GM21576 (cell line): ENCODE data around the gene UBTD1.
"Not testable (repeated sequence)": the region's sequence is repeated elsewhere in the genome, so short reads cannot be mapped to it uniquely, and the experiment has no call there.

ENCODE experiments used
- ATAC-seq: cut with Tn5 transposase; IDR thresholded peaks from one replicate; pipeline ENCODE4 v1.9.1; 2021; ENCODE audit warnings: mild to moderate bottlenecking, moderate library complexity; ENCODE audit not compliant: unreplicated experiment

The UBTD1 gene

DNA sequence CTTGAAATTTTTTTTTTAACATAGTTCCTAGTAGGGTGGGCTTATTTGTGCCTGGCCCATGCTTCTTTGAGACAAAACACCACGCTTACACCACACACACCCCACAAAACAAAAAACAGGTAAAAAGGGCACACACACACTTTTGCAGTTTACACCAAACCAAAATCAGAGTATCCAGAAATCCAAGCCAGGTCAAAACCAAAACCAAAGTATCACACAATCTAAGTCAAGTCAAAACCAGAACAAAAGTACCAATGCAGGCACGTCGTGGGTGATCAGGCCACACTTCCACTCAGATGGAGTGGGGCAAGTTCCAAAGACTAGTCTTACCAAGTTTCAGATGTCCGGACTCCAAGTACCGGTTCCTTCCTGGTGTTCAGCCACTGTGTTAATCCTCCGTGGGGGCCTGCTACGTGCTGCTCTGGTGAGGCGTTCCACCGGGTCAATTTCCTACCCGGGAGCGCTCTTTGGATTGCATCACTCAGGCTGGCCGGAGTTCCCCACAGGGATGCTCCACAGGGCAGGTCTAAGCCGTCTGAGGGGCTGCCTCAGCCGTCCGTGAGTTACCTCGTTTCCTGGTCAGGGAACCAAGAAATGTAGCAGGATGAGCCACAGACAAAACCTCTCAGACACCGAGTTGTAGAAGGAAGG is 62.1 kb downstream of the UBTD1 start:
- ATAC-seq, result not testable (repeated sequence)

DNA sequence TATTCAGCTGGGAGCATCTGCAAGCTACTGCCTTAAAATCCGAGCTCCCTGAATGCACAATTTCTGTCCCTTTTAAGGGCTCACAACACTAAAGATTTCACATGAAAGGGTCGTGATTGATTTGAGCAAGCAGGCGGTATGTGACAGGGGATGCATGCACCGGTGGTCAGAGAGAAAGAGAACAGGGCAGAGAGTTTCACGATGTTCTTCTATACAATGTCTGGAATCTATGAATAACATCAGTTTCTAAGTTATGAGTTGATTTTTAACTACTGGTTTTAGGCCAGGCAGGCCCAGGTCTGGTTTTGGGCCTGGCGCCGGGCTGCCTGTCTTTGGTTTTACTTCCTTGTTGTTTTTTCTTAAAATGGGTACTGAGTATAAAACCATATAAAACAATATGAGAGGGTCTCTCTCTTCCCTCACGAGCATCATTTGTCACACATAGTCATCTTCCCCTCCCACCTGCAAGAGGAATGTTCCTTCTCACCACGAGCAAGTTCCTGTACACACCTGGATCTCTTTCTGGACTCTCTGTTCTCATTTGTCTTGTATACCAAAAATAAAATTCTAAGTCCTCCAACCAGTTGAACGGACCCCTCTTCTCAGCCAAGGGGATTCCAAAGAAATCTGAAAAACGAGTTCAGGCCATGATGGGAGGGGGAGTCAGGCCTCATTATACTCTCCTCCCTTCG is 62.8 kb downstream of the UBTD1 start:
- ATAC-seq, result not testable (repeated sequence)

DNA sequence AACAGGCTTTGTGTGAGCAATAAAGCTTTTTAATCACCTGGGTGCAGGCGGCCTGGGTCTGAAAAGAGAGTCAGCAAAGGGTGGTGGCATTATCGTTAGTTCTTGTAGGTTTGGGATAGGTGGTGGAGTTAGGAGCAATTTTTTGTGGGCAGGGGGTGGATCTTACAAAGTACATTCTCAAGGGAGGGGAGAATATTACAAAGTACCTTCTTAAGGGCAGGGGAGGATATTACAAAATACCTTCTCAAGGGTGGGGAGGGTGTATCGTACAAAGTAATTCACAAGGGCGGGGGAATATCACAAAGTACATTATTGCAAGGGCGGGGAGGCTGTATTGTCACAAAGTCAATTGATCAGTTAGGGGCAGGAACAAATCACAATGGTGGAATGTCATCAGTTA is 63.6 kb downstream of the UBTD1 start:
- ATAC-seq, result not testable (repeated sequence)

DNA sequence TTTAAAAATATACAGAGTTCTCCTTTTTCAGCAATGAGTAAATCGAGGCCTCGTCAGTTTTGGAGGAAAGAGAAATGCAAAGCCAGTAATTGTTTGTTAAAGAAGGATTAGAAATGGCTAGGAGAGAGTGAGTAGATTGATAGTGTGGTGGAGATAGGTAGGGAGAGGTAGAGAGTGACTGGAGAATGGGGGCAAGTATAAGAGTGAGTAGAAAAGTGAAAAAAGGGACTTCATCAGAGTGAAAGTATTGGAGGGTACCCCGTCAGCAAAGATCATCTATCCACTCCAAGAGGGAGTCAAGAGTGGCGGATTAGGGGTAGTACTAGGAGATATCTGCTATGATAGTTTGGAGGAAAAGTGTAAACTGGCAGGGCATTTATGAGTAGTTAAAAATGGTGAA is 64.6 kb downstream of the UBTD1 start:
- ATAC-seq, result no peak

DNA sequence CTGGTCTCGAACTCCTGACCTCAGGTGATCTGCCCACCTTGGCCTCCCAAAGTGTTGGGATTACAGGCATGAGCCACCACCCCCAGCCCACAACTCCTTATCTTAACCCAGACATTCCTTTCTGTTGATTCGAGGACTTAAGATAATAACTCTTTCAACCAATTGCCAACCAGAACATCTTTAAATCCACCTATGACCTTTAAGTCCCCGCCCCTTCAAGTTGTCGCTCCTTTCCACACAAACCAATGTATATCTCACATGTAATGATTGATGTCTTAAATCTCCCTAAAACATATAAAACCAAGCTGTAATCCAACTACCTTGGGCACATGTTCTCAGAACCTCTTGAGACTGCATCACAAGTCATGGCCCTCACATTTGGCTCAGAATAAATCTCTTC is 66.1 kb downstream of the UBTD1 start:
- no peak for ATAC-seq

DNA sequence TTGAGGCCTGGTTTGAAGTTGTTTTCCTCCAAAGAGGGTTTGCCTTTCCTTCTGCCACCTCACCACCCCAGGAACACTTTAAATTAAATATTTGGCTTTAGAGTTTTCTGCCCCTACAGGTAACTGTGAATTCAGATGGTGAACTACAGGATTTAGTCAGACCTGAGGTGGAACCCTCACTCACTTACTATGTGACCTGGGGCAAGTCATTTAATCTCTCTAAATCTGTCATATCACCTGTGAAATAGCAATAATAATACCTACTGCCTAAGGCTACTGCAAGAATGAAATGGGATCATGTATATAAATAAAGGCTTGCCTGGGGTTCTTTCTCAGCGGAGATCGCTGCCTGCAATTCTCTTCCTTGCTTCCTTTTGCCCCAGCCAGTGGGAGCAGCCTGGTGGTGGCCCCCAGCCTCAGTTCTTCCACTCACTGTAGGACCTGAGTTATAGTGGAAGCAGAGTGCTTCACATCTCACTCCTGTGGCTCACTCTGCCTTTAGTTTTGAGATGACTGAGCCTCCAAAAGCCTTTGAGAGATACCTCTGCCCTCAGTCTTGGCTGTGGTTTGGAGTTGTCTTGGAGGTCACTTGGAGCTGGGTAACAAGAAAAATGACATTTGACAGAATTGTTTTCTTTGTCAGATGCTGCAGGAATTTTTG is 67.7 kb downstream of the UBTD1 start:
- ATAC-seq, result no peak

DNA sequence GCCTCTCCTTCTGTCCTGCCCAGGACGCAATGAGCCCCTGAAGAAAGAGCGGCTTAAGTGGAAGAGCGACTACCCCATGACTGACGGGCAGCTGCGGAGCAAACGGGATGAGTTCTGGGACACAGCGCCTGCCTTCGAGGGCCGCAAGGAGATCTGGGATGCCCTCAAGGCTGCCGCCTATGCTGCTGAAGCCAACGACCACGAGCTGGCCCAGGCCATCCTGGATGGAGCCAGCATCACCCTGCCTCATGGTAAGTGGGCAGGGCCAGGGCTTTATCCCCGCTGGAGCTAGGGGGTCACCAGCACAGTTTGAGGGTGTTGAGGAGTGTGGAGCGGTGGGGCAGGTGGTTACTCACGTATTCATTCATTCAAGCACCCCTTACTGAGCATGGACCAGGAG is 69.2 kb downstream of the UBTD1 start:
- no peak for ATAC-seq

DNA sequence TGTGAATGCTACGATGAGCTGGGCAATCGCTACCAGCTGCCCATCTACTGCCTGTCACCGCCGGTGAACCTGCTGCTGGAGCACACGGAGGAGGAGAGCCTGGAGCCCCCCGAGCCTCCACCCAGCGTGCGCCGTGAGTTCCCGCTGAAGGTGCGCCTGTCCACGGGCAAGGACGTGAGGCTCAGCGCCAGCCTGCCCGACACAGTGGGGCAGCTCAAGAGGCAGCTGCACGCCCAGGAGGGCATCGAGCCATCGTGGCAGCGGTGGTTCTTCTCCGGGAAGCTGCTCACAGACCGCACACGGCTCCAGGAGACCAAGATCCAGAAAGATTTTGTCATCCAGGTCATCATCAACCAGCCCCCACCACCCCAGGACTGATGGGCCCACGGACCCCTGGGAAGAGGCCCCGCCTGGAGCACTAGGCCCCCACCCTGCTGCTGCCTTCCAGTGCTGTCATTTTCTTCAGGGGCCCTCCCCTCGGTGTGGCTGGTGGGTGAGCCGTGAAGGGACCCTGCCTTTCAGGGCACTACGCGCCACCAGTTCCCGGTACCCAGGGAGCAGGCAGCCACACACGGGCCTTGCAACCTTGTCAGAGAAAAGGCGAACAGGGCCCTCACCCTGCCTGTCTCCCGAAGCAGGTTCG is 71.5 kb downstream of the UBTD1 start:
- ATAC-seq, result no peak

DNA sequence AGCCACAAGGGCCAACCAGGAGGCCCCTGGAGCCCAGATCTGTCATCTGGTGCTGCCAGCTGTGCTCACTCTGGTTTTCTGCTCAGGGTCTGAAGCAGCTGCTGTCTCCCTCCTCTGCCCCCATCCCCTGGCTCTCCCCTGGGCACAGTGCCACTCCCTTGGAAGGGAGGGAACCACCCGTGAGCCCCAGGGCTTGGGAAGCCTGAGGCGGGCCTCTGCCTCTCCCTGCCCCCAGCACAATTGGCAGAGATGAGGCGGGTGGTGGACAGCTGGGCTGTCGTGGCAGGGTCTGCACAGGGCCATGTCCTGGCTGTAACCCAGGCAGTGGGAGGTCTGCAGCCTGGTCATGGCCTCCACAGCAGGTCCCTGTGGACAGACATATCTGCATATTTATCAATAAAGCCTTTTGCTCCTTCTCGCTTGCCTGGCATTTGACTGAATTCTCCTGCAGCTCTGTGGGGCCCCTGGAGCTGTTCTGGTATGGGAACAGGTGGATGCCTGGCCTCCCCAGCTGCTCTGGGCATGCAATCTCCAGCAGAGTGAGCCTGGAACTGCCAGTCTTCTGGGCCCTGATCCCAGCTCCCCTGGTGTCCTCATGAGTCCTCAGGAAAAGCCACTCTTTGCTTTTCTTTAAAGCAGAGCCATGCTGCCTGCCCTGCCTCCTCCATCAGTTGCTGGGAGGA is 72.2 kb downstream of the UBTD1 start:
- no peak for ATAC-seq

DNA sequence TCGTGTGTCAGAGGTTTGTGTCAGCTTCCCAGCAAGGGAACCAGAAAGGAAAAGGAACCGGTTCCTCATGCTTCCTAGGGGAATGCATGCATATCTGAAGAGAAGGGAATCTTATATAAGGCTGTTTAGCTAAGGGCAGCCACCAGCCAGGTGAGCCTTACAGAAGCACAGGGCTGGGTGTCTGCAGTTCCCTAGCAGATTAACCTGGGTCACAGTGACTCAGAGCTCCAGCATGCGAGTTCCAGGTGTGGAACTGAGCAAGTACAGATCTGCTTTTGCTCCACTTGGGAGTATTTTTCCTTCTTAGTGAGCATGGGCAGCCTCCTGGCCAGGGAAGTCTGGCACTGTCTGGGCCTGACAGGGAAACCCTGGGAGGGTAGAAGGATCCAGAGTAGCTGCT is 72.9 kb downstream of the UBTD1 start:
- no peak for ATAC-seq

DNA sequence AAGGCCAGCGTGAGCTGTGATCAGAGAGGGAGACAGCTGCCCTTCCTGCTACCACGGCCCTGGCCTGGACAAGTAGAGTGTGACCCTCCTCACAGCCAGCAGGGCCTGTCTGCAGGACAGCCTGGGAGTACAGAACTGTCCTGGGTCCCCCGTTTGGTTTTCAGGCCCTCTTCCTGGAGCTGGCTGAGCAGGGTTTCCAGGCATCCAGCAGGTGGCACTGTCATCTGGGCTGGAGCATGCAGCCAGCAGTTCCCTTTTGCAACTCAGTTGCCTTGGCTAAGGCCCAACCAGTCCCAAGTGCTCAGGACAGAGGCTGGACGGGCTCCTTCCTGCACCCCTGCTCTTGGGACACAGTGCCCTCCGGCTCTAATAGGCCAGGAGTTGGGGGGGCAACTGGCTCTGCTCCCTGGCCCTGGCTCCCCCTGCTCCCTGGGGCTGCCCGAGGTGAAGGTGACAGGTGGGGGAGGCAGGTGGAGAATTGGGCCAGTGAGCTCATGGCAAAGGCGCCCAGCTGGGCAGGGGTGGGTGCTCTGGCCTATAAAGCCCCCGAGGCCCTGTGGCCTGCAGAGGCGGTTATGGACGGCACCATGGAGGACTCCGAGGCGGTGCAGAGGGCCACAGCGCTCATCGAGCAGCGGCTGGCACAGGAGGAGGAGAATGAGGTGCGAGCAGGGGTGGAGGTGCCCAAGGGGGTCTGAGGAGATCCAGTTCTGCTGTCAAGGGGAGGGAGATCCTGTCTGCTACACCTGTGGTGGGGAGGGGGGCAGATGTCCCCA is 73.7 kb downstream of the UBTD1 start, which contains the start of gene ANKRD2:
Gene ANKRD2, plus strand, starts transcription at position 566 of the 776 bp plus-strand sequence. Its CDS starts 10 bp downstream, at position 576.
- ATAC-seq, result peak; percentile 49

DNA sequence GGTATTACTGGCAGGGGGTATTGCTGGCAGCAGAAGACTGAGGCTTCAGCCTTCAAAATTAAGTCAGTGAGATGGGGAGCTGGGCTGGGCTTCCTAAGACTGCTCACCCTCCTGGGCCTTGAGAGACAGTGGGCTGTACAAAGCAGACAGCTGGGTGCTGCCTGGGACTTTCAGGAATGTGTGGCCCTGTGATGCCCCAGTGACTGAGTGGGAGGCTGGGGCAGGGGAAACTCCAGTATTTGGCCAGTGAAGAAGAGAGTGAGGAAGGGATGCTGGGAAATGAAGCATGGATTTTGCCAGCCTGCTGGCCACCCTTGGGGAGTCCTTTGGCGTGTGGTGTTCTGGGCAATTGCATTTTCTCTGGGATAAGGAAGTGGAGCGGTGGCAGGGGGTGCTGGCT is 74.3 kb downstream of the UBTD1 start:
- ATAC-seq, result no peak

DNA sequence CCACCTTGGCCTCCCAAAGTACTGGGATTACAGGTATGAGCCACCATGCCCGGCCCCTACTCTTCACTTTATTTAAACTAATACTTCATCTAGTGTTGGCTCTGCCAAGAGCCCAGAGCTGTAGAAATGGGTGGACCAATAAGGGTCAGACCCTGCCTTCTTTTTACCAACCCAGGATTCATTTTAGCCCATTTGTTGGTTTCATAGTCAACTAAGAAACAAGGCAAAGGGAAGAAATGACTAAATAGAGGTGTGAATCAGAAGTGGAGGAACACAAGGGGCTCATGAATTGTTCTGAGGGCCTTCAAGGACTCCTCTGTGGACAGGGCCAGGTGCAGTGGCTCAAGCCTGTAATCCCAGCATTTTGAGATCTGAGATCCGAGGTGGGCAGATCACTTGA is 74.9 kb downstream of the UBTD1 start:
- no peak for ATAC-seq

DNA sequence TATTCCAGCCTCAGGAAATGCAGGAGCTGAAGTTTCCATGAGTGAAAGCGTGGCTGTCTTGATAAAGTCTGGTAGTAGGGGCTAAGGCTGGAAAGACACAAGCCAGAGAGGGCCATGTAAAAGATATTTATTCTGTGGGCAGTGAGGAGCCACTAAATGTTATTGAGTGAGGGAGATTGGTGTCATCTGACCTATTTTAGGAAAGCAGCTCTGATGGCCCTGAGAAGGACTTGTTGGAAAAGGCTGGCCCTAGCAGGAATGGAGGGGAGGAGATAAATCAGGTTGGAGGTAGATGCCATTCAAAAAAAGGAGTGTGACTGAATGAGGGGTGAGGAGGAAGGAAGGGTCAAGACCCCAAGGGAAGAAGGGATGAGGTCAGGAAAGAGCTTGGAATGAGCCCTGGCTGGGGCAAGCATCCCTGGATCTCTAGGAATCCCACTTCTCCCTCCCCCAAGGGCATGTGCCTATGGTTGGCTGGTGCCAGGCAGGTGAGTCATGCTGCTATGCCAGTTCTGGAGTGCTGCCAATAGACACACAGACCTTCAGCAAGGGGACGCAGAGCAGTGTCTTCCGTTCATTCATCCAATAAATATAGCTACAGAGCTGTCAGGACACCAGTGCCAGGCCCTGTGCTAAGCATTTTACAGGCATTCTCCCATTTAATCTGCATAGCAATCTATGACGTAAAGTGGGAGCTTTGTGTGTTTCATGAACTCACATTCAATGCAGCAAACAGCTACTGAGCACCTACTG is 75.8 kb downstream of the UBTD1 start:
- ATAC-seq, result no peak

DNA sequence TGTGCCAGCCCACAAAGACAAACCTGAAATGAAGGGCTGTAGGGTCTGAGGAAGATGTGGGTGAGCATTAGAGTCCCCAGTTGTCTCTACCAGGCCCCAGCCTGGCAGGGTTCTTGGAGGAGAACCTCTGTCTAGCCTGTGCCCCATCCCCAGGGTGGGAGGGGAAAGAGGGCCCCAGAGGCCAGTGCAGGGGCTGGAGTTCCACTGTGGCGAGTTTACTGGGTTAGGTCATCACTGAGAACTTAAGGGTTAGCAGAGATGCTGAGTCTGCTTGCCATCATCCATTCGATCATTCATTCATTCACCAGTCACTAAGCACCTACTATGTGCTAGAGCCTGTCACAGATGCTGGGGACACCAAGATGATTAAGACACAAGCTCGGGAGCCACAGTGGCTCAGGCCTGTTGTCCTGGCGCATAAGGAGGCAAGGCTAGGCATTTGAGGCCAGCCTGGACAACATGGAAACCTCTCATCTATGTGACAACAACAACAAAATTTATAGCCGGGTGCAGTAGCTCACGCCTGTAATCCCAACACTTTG is 76.5 kb downstream of the UBTD1 start:
- no peak for ATAC-seq

DNA sequence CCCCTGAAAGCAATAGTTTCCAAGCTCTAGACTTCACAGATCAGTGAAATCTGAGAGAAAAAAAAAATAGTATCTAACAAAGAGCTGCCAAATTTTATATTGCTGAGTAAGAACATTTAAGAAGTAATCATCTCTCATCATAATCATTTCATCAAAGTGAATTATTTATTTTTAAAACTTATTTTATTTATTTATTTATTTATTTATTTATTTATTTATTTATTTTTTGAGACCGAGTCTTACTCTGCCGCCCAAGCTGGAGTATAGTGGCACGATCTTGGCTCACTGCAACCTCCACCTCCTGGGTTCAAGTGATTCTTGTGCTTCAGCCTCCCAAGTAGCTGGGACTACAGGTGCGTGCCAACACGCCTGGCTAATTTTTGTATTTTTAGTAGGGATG is 77.8 kb downstream of the UBTD1 start:
- ATAC-seq, result not testable (repeated sequence)

DNA sequence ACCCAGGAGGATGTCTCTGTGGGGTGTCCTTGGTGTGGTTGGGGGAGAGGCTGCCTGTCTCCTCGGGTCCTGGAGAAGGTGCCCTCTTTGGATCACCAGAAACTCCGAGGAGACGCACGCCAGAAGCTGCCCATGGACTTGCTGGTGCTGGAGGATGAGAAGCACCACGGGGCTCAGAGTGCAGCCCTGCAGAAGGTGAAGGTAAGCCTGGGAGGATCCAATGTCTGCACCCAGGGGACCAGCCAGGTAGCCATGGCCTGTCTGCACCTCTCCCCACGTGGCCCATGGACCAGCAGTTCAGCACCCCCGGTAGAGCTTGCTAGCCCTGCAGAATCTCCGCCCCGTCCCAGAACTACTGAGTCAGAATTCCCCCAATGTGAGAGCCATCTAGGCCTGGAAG is 79.0 kb downstream of the UBTD1 start:
- no peak for ATAC-seq

DNA sequence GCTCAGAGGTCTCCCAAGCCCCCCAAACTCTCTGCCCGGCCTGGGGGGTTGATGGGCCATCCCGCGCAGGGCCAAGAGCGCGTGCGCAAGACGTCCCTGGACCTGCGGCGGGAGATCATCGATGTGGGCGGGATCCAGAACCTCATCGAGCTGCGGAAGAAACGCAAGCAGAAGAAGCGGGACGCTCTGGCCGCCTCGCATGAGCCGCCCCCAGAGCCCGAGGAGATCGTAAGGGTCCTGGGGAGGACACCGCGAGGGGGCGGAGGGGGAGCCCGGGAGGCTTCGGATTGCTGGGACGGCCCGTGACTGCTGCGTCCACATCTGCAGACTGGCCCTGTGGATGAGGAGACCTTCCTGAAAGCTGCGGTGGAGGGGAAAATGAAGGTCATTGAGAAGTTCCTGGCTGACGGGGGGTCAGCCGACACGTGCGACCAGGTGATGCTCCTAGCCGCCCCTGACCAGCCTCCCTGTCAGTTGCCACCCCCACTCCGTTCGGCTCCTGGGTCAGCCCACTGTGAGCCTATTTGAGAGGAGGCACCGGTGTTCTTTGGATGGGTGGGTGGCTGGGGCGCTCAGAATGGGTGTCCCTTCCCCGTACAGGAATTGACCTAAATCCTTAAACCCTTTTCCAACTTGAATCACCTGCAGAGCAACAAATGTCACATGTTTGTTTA is 79.6 kb downstream of the UBTD1 start:
- ATAC-seq, result no peak
